ENCODE results near the gene ESR2. TPM values are rescaled to one million over a fixed set of nuclear protein-coding genes. Genes with fewer than 3 reads are reported as not detected.

Gene ESR2
- total RNA-seq, 1 donor from 2014 or later: 0.30 TPM

- Histone ChIP-seq H3K9me3 (no peaks in the 10 kb centered on the region), H3K36me3 (peaks cover 6% of the 10 kb centered on the region), H3K4me3 (no peak overlapping the region), H3K27ac (no peak overlapping the region), H3K27me3 (ENCODE audit: low read depth) (no peaks in the 10 kb centered on the region), H3K4me1 (peaks cover 21% of the 10 kb centered on the region)
- no peak for TF ChIP-seq CTCF (IDR thresholded peaks at IDR 0.05)
- ATAC-seq: no peak
- intact Hi-C loops (cut with DNase I): no loop called here
- DNase-seq: no peak
Measured at GRCh38 chr14:64197996-64198395, 96.2 kb downstream of the ESR2 start.

GRCh38 chr14:64196814-64197411, 97.3 kb downstream of the ESR2 start:
- peak overlapping the region; percentile 2 for H3K27ac ChIP-seq
- DNase-seq (peak; percentile 77), ATAC-seq (peak; percentile 76 to 77)
- no peaks in the 10 kb centered on the region for H3K9me3 ChIP-seq
- H3K36me3 ChIP-seq: peaks cover 4% of the 10 kb centered on the region
- H3K27me3 ChIP-seq (ENCODE audit: low read depth): no peaks in the 10 kb centered on the region
- TF ChIP-seq CTCF (IDR thresholded peaks at IDR 0.05): no peak
- intact Hi-C loops (cut with DNase I): no loop called here
- H3K4me1 ChIP-seq: peaks cover 21% of the 10 kb centered on the region
- peak overlapping the region; percentile 41 for H3K4me3 ChIP-seq

GRCh38 chr14:64196056-64196455, 98.1 kb downstream of the ESR2 start:
- Histone ChIP-seq H3K4me1 (peaks cover 19% of the 10 kb centered on the region), H3K36me3 (peaks cover 12% of the 10 kb centered on the region), H3K9me3 (no peaks in the 10 kb centered on the region), H3K4me3 (no peak overlapping the region), H3K27me3 (ENCODE audit: low read depth) (no peaks in the 10 kb centered on the region), H3K27ac (no peak overlapping the region)
- no peak for DNase-seq
- ATAC-seq: no peak
- TF ChIP-seq CTCF (IDR thresholded peaks at IDR 0.05): no peak
- intact Hi-C loops (cut with DNase I): no loop called here

- H3K4me3 ChIP-seq: no peak overlapping the region
- H3K27me3 ChIP-seq (ENCODE audit: low read depth): no peaks in the 10 kb centered on the region
- H3K9me3 ChIP-seq: no peaks in the 10 kb centered on the region
- TF ChIP-seq CTCF (IDR thresholded peaks at IDR 0.05): no peak
- DNase-seq (no peak), ATAC-seq (no peak)
- H3K36me3 ChIP-seq: peaks cover 18% of the 10 kb centered on the region
- no peak overlapping the region for H3K27ac ChIP-seq
- H3K4me1 ChIP-seq: peaks cover 11% of the 10 kb centered on the region
- intact Hi-C loops (cut with DNase I): no loop called here
Measured at GRCh38 chr14:64195199-64195598, 99.0 kb downstream of the ESR2 start.

GRCh38 chr14:64194404-64194803, 99.8 kb downstream of the ESR2 start:
- intact Hi-C loops (cut with DNase I): no loop called here
- Histone ChIP-seq H3K9me3 (no peaks in the 10 kb centered on the region), H3K4me1 (peaks cover 7% of the 10 kb centered on the region), H3K27me3 (ENCODE audit: low read depth) (no peaks in the 10 kb centered on the region), H3K36me3 (peaks cover 24% of the 10 kb centered on the region), H3K4me3 (no peak overlapping the region), H3K27ac (no peak overlapping the region)
- TF ChIP-seq CTCF (IDR thresholded peaks at IDR 0.05): no peak
- DNase-seq: no peak
- ATAC-seq: no peak
